ENCODE results near the gene TRPM2. TPM values are rescaled to one million over a fixed set of nuclear protein-coding genes. Genes with fewer than 3 reads are reported as not detected.
"Not testable (repeated sequence)": the region's sequence is repeated elsewhere in the genome, so short reads cannot be mapped to it uniquely, and the experiment has no call there.

The TRPM2 gene
- total RNA-seq, 1 experiment from 2014 or later, result 0.26 TPM

GRCh38 chr21:44416193-44416592 is 62.8 kb downstream of the TRPM2 start:
- ChIA-PET CTCF (no interaction called here), POLR2A (no interaction called here)
- no TSS peak for BruUV-seq (replicated peaks)
- Histone ChIP-seq H3K9me3 (ENCODE audit: control insufficient read depth, insufficient read depth, low read depth, low read length) (no peaks in the 10 kb centered on the region), H3K27me3 (ENCODE audit: control insufficient read depth, insufficient read depth, low read length) (no peaks in the 10 kb centered on the region; the same call in 1 of the 2 replicates), H3K27ac (ENCODE audit: low read length) (no peak overlapping the region), H3K4me3 (ENCODE audit: low read depth in 2 of 2, low read length in 2 of 2) (no peak overlapping the region), H3K36me3 (ENCODE audit: control insufficient read depth, insufficient read depth, low read length) (no peaks in the 10 kb centered on the region), H3K4me1 (ENCODE audit: control insufficient read depth, insufficient read depth, low read length) (no peaks in the 10 kb centered on the region)
- DNase-seq (ENCODE audit: low read depth, low spot score) (no peak), ATAC-seq (no peak)
- TF ChIP-seq SIN3A (IDR thresholded peaks at IDR 0.05; ENCODE audit: borderline replicate concordance, insufficient read depth, low read depth, low read length) (no peak), TCF7L2 (IDR thresholded peaks at IDR 0.05; ENCODE audit: low read depth, low read length) (no peak), POLR2AphosphoS5 (IDR thresholded peaks at IDR 0.05; ENCODE audit: low read depth, low read length) (no peak), REST (IDR thresholded peaks at IDR 0.05; ENCODE audit: insufficient read depth in 1 of 2, low read depth in 2 of 2, low read length in 1 of 2) (no peak), CTCF (IDR thresholded peaks at IDR 0.05) (no peak)
- in situ Hi-C loops (cut with HindIII; ENCODE audit: low pct_unique_long_range_greater_than_20kb, low sequenced_read_pairs), result no loop called here
- intact Hi-C loops (cut with micrococcal nuclease; ENCODE audit: unreplicated experiment), result no loop called here

- H3K36me3 ChIP-seq (ENCODE audit: control insufficient read depth, insufficient read depth, low read length); ATAC-seq; H3K27ac ChIP-seq (ENCODE audit: low read length); CTCF ChIA-PET; POLR2A ChIA-PET; in situ Hi-C loops (cut with HindIII; ENCODE audit: low pct_unique_long_range_greater_than_20kb, low sequenced_read_pairs); intact Hi-C loops (cut with micrococcal nuclease; ENCODE audit: unreplicated experiment); H3K27me3 ChIP-seq (ENCODE audit: control insufficient read depth, insufficient read depth, low read length); H3K4me1 ChIP-seq (ENCODE audit: control insufficient read depth, insufficient read depth, low read length); DNase-seq (ENCODE audit: low read depth, low spot score); H3K4me3 ChIP-seq (ENCODE audit: low read depth in 2 of 2, low read length in 2 of 2); BruUV-seq (replicated peaks); H3K9me3 ChIP-seq (ENCODE audit: control insufficient read depth, insufficient read depth, low read depth, low read length): not testable (repeated sequence)
Observed at GRCh38 chr21:44417621-44418107, 64.2 kb downstream of the TRPM2 start.

GRCh38 chr21:44418108-44418875 is 64.9 kb downstream of the TRPM2 start:
- H3K9me3 ChIP-seq (ENCODE audit: control insufficient read depth, insufficient read depth, low read depth, low read length), result no peaks in the 10 kb centered on the region
- H3K27me3 ChIP-seq (ENCODE audit: control insufficient read depth, insufficient read depth, low read length), result no peaks in the 10 kb centered on the region
- intact Hi-C loops (cut with micrococcal nuclease; ENCODE audit: unreplicated experiment), result no loop called here
- no TSS peak for BruUV-seq (replicated peaks)
- H3K36me3 ChIP-seq (ENCODE audit: control insufficient read depth, insufficient read depth, low read length), result no peaks in the 10 kb centered on the region
- no peaks in the 10 kb centered on the region for H3K4me1 ChIP-seq (ENCODE audit: control insufficient read depth, insufficient read depth, low read length)
- in situ Hi-C loops (cut with HindIII; ENCODE audit: low pct_unique_long_range_greater_than_20kb, low sequenced_read_pairs), result no loop called here
- no peak for TF ChIP-seq TCF7L2 (IDR thresholded peaks at IDR 0.05; ENCODE audit: low read depth, low read length)
- no peak for TF ChIP-seq POLR2AphosphoS5 (IDR thresholded peaks at IDR 0.05; ENCODE audit: low read depth, low read length)
- TF ChIP-seq REST (IDR thresholded peaks at IDR 0.05; ENCODE audit: insufficient read depth in 1 of 2, low read depth in 2 of 2, low read length in 1 of 2), result no peak
- DNase-seq (ENCODE audit: low read depth, low spot score) (no peak), ATAC-seq (no peak)
- ChIA-PET CTCF (no interaction called here), POLR2A (no interaction called here)
- H3K4me3 ChIP-seq (ENCODE audit: low read depth in 2 of 2, low read length in 2 of 2), result no peak overlapping the region
- H3K27ac ChIP-seq (ENCODE audit: low read length), result no peak overlapping the region
